ENCODE data around the gene CTSA. TPM values are rescaled to one million over a fixed set of nuclear protein-coding genes. Genes with fewer than 3 reads are reported as not detected.

CTSA gene
- total and polyA plus RNA-seq, 2 experiments from 2014 or later, result 425 to 716 TPM

- H3K4me2 ChIP-seq, result no peak overlapping the region
- no peaks in the 10 kb centered on the region for H3K27me3 ChIP-seq
- H3K9me3 ChIP-seq (ENCODE audit: low read depth), result no peaks in the 10 kb centered on the region
- WGBS (ENCODE audit: low lambda C conversion rate, missing lambda C conversion rate), result 92% methylated on average over 14 of the region's 14 CpGs
- no peaks in the 10 kb centered on the region for H3K36me3 ChIP-seq (replicated peaks; ENCODE audit: insufficient read depth, low read depth)
- peaks cover under 1% of the 10 kb centered on the region for H3K79me2 ChIP-seq
- H4K20me1 ChIP-seq (ENCODE audit: insufficient read depth, poor library complexity, severe bottlenecking), result no peaks in the 10 kb centered on the region
- H3K27ac ChIP-seq, result no peak overlapping the region
- no peaks in the 10 kb centered on the region for H3K4me1 ChIP-seq (ENCODE audit: insufficient read depth)
- TF ChIP-seq EZH2phosphoT487 (IDR thresholded peaks at IDR 0.05; ENCODE audit: low read depth, severe bottlenecking, unreplicated experiment), result no peak
- no peak for TF ChIP-seq EZH2 (IDR thresholded peaks at IDR 0.05; ENCODE audit: borderline replicate concordance)
- no peak for TF ChIP-seq CTCF (IDR thresholded peaks at IDR 0.05; ENCODE audit: poor library complexity)
- no peak overlapping the region for H3K4me3 ChIP-seq
- H2AFZ ChIP-seq, result no peak overlapping the region
- no peaks in the 10 kb centered on the region for H3K9me2 ChIP-seq (replicated peaks; ENCODE audit: insufficient read depth)
- no peak for DNase-seq (ENCODE audit: low spot score)
Observed at GRCh38 chr20:45843506-45843905, 47.6 kb upstream of the CTSA start.

DNA sequence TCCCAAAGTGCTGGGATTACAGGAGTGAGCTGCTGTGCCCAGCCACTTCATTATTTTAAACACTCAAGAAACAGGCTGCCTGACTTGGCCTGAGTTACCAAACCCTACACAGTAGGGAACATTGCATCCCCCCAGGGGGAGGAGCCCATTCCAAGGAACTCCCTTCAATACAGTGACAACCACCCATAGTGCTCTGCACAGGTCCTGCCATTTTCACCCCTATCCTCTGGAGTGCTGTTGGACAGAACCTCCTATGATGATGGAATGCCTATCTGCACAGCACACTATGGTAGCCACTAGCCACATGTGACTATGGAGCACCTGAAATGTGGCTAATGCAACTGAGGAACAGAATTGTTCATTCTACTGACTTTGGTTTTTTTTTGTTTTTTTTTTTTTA, 45.7 kb upstream of the CTSA start:
- no peak for TF ChIP-seq EZH2 (IDR thresholded peaks at IDR 0.05; ENCODE audit: borderline replicate concordance)
- no peak for TF ChIP-seq CTCF (IDR thresholded peaks at IDR 0.05; ENCODE audit: poor library complexity)
- TF ChIP-seq EZH2phosphoT487 (IDR thresholded peaks at IDR 0.05; ENCODE audit: low read depth, severe bottlenecking, unreplicated experiment), result no peak
- Histone ChIP-seq H3K9me3 (ENCODE audit: low read depth) (no peaks in the 10 kb centered on the region), H3K36me3 (replicated peaks; ENCODE audit: insufficient read depth, low read depth) (no peaks in the 10 kb centered on the region)

GRCh38 chr20:45848421-45848820, 42.7 kb upstream of the CTSA start:
- Histone ChIP-seq H3K9me3 (ENCODE audit: low read depth) (no peaks in the 10 kb centered on the region), H3K4me2 (no peak overlapping the region), H3K27ac (no peak overlapping the region), H2AFZ (no peak overlapping the region), H3K9me2 (replicated peaks; ENCODE audit: insufficient read depth) (no peaks in the 10 kb centered on the region), H3K4me3 (no peak overlapping the region), H4K20me1 (ENCODE audit: insufficient read depth, poor library complexity, severe bottlenecking) (no peaks in the 10 kb centered on the region), H3K4me1 (ENCODE audit: insufficient read depth) (no peaks in the 10 kb centered on the region), H3K79me2 (peaks cover 5% of the 10 kb centered on the region), H3K36me3 (replicated peaks; ENCODE audit: insufficient read depth, low read depth) (no peaks in the 10 kb centered on the region), H3K27me3 (no peaks in the 10 kb centered on the region)
- no peak for DNase-seq (ENCODE audit: low spot score)
- no peak for TF ChIP-seq EZH2 (IDR thresholded peaks at IDR 0.05; ENCODE audit: borderline replicate concordance)
- no peak for TF ChIP-seq EZH2phosphoT487 (IDR thresholded peaks at IDR 0.05; ENCODE audit: low read depth, severe bottlenecking, unreplicated experiment)
- no peak for TF ChIP-seq CTCF (IDR thresholded peaks at IDR 0.05; ENCODE audit: poor library complexity)
- WGBS (ENCODE audit: low lambda C conversion rate, missing lambda C conversion rate), result 97% methylated on average over 8 of the region's 8 CpGs

More for the DNA sequence above, 45.7 kb upstream of the CTSA start:
- no peaks in the 10 kb centered on the region for H3K9me2 ChIP-seq (replicated peaks; ENCODE audit: insufficient read depth)
- H3K4me1 ChIP-seq (ENCODE audit: insufficient read depth), result no peaks in the 10 kb centered on the region
- H4K20me1 ChIP-seq (ENCODE audit: insufficient read depth, poor library complexity, severe bottlenecking), result no peaks in the 10 kb centered on the region
- H3K4me2 ChIP-seq, result no peak overlapping the region
- H3K79me2 ChIP-seq, result no peaks in the 10 kb centered on the region
- no peak for DNase-seq (ENCODE audit: low spot score)
- no peak overlapping the region for H3K4me3 ChIP-seq
- no peak overlapping the region for H3K27ac ChIP-seq
- no peak overlapping the region for H2AFZ ChIP-seq
- H3K27me3 ChIP-seq, result no peaks in the 10 kb centered on the region

Measured in hepatocyte (in vitro differentiated cells).